GM21390 (cell line): ENCODE results near the gene GATD1.
A peak's percentile ranks its signal among the peaks of the same experiment; 100 is the strongest.

ENCODE experiments used
- ATAC-seq: cut with Tn5 transposase; IDR thresholded peaks from one replicate; pipeline ENCODE4 v1.9.1; 2021; ENCODE audit not compliant: unreplicated experiment

The GATD1 gene

GRCh38 chr11:813072-813455 is 35.8 kb upstream of the GATD1 start:
- ATAC-seq = no peak

- no peak for ATAC-seq
These were observed 35.1 kb upstream of the GATD1 start for GRCh38 chr11:812390-812789.

- ATAC-seq = no peak
These were observed 34.4 kb upstream of the GATD1 start for GRCh38 chr11:811446-812245.

DNA sequence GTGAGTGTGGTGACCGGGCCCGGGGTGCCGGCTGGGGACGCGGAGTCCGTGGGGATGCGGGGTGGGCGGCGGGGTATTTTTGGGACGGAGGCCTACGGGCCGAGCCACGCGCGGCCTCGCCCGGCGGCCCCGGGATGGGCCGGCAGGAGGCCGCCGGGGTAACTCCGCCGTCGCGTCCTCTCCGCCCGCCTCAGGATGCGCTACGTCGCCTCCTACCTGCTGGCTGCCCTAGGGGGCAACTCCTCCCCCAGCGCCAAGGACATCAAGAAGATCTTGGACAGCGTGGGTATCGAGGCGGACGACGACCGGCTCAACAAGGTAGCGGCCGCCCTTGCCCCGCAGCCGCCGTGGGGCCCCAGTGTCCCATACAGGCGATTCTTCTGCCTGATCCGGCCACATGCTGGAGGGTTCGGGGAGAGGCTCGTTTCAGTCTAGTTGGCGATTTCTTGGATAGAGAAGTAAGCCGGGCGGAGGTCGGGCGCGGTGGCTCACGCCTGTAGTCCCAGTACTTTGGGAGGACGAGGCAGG is 32.8 kb upstream of the GATD1 start:
- ATAC-seq = no peak

- ATAC-seq = peak; percentile 70
These were observed 32.2 kb upstream of the GATD1 start, which contains the start of gene RPLP2 for GRCh38 chr11:809287-810039. Gene RPLP2, plus strand, starts transcription at chr11:809967. Its CDS starts 268 bp downstream, at chr11:810235.

GRCh38 chr11:808427-809286 is 31.4 kb upstream of the GATD1 start:
- no peak for ATAC-seq

- no peak for ATAC-seq
These were observed 27.3 kb upstream of the GATD1 start for GRCh38 chr11:804599-804964.

DNA sequence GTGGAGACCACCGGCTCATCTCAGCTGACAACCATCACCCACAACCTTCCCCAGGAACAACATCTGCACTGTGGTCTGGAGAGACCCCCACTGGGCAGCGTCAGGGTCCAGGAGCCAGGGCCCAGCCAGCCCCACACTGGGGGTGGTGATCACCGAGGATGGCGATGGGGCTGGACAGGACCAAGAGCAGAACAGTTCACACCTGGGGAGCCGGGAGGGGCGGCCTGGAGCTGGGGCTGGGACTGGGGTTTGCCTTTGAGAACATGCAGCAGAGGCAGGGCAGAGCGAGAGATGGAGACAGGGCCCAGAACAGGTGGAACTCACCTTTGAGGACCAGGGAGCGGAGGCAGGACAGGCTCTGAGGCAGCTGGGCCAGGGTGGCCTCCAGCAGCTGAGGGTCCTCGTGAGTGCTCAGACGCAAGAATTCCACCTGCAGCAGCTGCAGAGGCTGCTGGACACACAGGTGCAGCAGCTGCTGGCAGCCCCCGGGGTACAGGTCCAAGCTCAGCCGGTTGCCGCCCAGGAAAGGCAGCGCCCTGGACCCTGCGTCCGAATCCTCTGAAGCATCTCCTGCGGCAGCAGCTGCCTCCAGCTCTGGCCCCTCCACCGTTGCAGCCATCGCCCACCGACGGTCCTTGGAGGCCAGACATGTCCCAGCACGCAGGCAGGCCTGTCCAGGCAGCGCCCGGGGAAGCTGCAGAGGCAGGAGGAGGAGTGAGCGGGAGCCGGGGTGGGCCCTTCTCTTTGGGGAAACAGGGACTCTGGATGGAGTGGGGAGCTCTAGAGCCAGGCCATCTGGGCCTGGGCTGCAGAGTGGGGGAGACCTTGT is 26.7 kb upstream of the GATD1 start:
- no peak for ATAC-seq

DNA sequence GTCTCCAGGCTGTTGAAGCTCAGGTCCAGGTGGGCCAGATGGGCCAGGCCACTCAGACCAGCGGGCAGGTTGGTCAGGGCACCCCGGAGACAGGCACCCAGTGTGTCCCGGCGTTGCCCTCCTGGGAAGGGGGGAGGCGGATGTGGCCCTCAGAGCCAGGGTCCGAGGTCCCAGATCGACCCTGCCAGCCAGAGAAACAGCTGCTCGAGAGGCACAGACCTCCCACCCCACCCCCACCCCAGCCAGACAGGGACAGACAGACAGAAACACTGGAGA is 26.1 kb upstream of the GATD1 start:
- no peak for ATAC-seq

- no peak for ATAC-seq
These were observed 25.6 kb upstream of the GATD1 start for GRCh38 chr11:802693-803466.

DNA sequence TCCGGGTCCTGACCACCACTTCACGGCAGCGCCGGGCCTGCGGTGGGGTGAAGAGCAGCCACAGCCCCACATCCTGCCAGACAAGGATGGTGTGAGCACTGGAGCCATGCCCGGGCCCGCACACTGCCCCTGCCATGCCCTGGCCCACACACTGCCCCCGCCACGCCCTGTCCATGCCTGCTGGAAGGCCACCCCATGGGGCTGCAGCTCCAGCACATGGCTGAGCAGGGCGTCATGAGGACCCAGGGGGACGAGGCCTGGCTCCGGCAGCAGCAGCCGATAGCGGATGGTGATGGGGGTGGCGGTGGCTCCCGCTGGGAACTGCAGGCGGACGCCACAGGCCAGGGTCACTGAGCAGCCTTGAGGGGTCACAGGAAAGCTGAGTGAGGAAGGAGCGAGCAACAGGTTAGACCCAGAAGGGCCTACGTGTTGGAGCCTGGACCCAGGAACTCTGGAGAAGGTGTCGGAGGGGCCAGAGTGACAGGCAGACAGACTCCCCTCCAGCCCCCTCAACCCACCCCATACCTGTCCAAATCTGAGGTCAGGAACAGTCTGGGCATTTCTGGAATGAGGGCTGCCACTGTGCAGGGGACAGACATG is 24.8 kb upstream of the GATD1 start:
- no peak for ATAC-seq

- no peak for ATAC-seq
These were observed 24.0 kb upstream of the GATD1 start for GRCh38 chr11:801097-801780.

DNA sequence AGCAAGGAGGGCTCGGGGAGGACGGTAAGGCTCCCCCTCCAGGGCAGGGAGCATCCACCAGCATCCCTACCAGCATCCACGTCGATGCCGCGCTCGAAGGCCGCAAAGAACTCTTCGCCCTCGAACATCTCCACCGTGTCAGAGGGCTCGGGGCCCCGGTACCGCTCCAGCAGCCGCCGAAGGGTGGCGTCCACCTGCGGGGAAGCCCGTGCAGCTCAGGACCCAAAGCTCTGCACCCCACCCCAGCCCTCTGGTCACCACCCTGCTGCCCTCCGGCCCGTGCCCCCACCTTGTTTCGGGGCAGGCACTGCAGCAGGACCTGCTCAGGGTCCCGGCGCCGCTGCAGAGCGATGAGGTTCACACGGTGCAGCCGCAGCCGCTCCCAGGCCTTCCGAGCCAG is 23.2 kb upstream of the GATD1 start:
- no peak for ATAC-seq

- no peak for ATAC-seq
These were observed 22.5 kb upstream of the GATD1 start for GRCh38 chr11:799641-800316.

GRCh38 chr11:798093-798713 is 20.9 kb upstream of the GATD1 start, which contains the start of gene SLC25A22:
Gene SLC25A22, minus strand, starts transcription at chr11:798281. Its CDS starts 3,275 bp downstream, at chr11:795006.
- peak; percentile 68 for ATAC-seq

DNA sequence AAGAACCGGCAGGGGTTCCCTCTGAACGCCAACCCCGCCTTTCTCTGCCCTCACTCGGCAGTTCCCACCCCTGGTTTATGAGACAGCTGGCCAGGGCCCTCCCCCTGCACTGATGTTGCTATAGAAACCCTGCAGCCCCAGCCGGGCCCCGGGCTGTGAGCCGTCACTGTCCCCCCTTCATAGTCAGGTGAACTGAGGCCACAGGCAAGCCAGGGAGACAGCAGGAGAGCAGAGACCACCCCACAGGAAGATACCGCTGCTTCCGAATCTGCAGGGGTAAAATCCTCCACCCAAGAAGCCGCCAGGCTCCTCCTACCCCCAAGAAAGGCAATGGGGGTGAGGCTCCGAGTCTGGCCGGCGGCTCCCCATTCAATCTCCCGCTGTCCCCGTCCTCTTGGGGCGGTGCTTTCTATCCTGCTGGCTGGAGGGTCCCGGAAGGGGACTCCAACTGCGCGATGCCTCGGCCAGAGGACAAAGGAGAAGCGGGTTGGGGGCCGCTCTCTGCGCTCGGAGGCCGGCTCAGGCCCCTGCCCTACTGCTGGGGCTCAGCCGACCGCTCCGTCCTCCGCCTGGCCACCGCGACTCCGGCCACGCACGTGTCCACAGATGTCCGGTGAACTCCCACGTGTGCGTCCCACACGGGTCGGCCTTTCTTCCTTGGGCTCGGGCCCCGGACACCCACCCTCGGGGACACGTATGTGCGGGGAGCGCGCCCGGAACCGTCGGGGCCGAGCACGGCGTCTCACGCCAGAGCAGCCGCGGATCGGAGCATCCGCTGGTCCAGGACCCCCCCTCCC is 20.2 kb upstream of the GATD1 start:
- ATAC-seq = peak; percentile 38
